ENCODE results near the gene GOLGA6L10.
"Not testable (repeated sequence)": the region's sequence is repeated elsewhere in the genome, so short reads cannot be mapped to it uniquely, and the experiment has no call there.

GOLGA6L10 gene

GRCh38 chr15:82317091-82317489 is 32.2 kb downstream of the GOLGA6L10 start:
- no peak for TF ChIP-seq CTCF (IDR thresholded peaks at IDR 0.05; ENCODE audit: low read depth, low read length, missing control alignments)
- no peak for DNase-seq (ENCODE audit: low read depth)
- H3K4me3 ChIP-seq (ENCODE audit: low read depth, low read length), result no peak overlapping the region

- DNase-seq (ENCODE audit: low read depth); H3K4me3 ChIP-seq (ENCODE audit: low read depth, low read length): not testable (repeated sequence)
Measured at GRCh38 chr15:82316247-82317090, 32.8 kb downstream of the GOLGA6L10 start.

GRCh38 chr15:82315519-82316246 is 33.6 kb downstream of the GOLGA6L10 start:
- DNase-seq (ENCODE audit: low read depth), result no peak
- H3K4me3 ChIP-seq (ENCODE audit: low read depth, low read length), result no peak overlapping the region
- TF ChIP-seq CTCF (IDR thresholded peaks at IDR 0.05; ENCODE audit: low read depth, low read length, missing control alignments), result no peak

GRCh38 chr15:82314769-82315518 is 34.3 kb downstream of the GOLGA6L10 start:
- DNase-seq (ENCODE audit: low read depth), result no peak
- H3K4me3 ChIP-seq (ENCODE audit: low read depth, low read length), result no peak overlapping the region
- no peak for TF ChIP-seq CTCF (IDR thresholded peaks at IDR 0.05; ENCODE audit: low read depth, low read length, missing control alignments)

GRCh38 chr15:82313951-82314768 is 35.1 kb downstream of the GOLGA6L10 start:
- H3K4me3 ChIP-seq (ENCODE audit: low read depth, low read length), result not testable (repeated sequence)

GRCh38 chr15:82313446-82313845 is 35.8 kb downstream of the GOLGA6L10 start:
- no peak for TF ChIP-seq CTCF (IDR thresholded peaks at IDR 0.05; ENCODE audit: low read depth, low read length, missing control alignments)
- no peak for DNase-seq (ENCODE audit: low read depth)
- no peak overlapping the region for H3K4me3 ChIP-seq (ENCODE audit: low read depth, low read length)

More at GRCh38 chr15:82313951-82314768, 35.1 kb downstream of the GOLGA6L10 start:
- not testable (repeated sequence) for DNase-seq (ENCODE audit: low read depth)

GRCh38 chr15:82312586-82313349 is 36.5 kb downstream of the GOLGA6L10 start:
- DNase-seq (ENCODE audit: low read depth), result no peak
- TF ChIP-seq CTCF (IDR thresholded peaks at IDR 0.05; ENCODE audit: low read depth, low read length, missing control alignments), result no peak
- no peak overlapping the region for H3K4me3 ChIP-seq (ENCODE audit: low read depth, low read length)

- not testable (repeated sequence) for H3K4me3 ChIP-seq (ENCODE audit: low read depth, low read length); DNase-seq (ENCODE audit: low read depth)
Measured at GRCh38 chr15:82311321-82311720, 38.0 kb downstream of the GOLGA6L10 start.

Measured in GM12864 (cell line).